ENCODE measurements around the gene TMEM184B.

DNA sequence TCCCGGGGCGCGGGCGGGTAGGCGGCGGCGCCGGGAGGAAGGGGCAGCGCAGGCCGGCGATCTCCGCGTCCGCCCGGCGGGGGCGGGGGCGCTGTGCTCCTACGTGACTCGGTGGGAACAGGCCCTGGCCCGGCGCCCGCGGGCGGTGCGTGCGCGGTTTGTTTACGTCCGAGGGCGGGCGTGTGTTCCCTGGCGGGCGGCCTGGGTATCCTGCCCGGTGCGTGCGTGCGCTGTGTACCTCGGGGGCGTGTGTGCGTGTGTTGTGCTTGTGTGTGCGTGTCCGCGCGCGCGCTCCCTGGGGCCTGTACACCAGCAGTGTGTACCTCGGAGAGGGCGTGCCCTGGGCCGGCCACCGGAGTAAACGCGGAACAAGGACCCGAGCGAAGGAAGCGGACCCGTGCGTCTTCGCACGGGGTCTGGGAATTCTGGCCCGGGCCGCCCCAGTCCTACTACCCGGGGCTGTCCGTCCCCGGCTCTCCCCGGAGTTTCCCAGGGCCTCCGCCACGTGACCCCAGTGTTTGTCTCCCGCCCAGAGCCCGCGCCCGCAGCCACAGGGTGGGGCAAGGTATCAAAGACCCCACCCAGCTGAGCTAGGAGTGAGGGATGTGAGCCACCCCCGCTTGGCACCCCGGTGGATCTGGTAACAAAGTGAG lies 70.2 kb downstream of the TMEM184B start:
- TF ChIP-seq YY1 (IDR thresholded peaks at IDR 0.05; ENCODE audit: insufficient read depth, insufficient read length) (no peak), SUZ12 (IDR thresholded peaks at IDR 0.05; ENCODE audit: extremely low read depth, insufficient read depth, insufficient read length) (no peak)

Measured in NT2/D1 (cell line).